NCI-H524 (cell line): Measurements from ENCODE around the gene POMT2.
"Not testable (repeated sequence)": the region's sequence is repeated elsewhere in the genome, so short reads cannot be mapped to it uniquely, and the experiment has no call there.

Experiments
- DNase-seq, 2 experiments: peaks; one replicate each; lab custom pipeline; 2025; lab: John Stamatoyannopoulos, UW

POMT2 gene

GRCh38 chr14:77301103-77301502 lies 19.6 kb downstream of the POMT2 start:
- DNase-seq: peak; percentile 83 to 91

GRCh38 chr14:77299771-77300170 lies 20.9 kb downstream of the POMT2 start:
- DNase-seq: no peak

- DNase-seq: no peak
Observed at GRCh38 chr14:77296906-77297305, 23.8 kb downstream of the POMT2 start.

- no peak for DNase-seq
Observed at GRCh38 chr14:77296155-77296554, 24.5 kb downstream of the POMT2 start.

GRCh38 chr14:77290705-77291104 lies 30.0 kb downstream of the POMT2 start:
- peak in 1 of 2 experiments; percentile 60 for DNase-seq

GRCh38 chr14:77286576-77286975 lies 34.1 kb downstream of the POMT2 start:
- DNase-seq: no peak

- peak; percentile 100 for DNase-seq
Observed at GRCh38 chr14:77284466-77284865, 36.2 kb downstream of the POMT2 start.

GRCh38 chr14:77284066-77284465 lies 36.6 kb downstream of the POMT2 start:
- peak; percentile 94 to 97 for DNase-seq

GRCh38 chr14:77281852-77282410 lies 38.8 kb downstream of the POMT2 start:
- DNase-seq: no peak

GRCh38 chr14:77280921-77281320 lies 39.8 kb downstream of the POMT2 start:
- not testable (repeated sequence) for DNase-seq

- no peak for DNase-seq
Observed at GRCh38 chr14:77279719-77280118, 41.0 kb downstream of the POMT2 start.

- DNase-seq: no peak
Observed at GRCh38 chr14:77278461-77279230, 42.0 kb downstream of the POMT2 start.

GRCh38 chr14:77276959-77277358 lies 43.7 kb downstream of the POMT2 start:
- no peak for DNase-seq

- DNase-seq: no peak
Observed at GRCh38 chr14:77276295-77276935, 44.3 kb downstream of the POMT2 start.

- no peak for DNase-seq
Observed at GRCh38 chr14:77275601-77276017, 45.1 kb downstream of the POMT2 start.

- no peak for DNase-seq
Observed at GRCh38 chr14:77275041-77275580, 45.6 kb downstream of the POMT2 start.

GRCh38 chr14:77273796-77274195 lies 46.9 kb downstream of the POMT2 start:
- DNase-seq: no peak

GRCh38 chr14:77272261-77272660 lies 48.4 kb downstream of the POMT2 start:
- DNase-seq: no peak

- no peak for DNase-seq
Observed at GRCh38 chr14:77271113-77271710, 49.5 kb downstream of the POMT2 start, which contains the start of gene NGB. TSS of gene NGB (minus strand) at chr14:77271206. CDS start at chr14:77270937, 269 bp downstream.

- DNase-seq: peak in 1 of 2 experiments; percentile 39
Observed at GRCh38 chr14:77270361-77271112, 50.1 kb downstream of the POMT2 start.

GRCh38 chr14:77268989-77269600 lies 51.6 kb downstream of the POMT2 start:
- peak; percentile 78 to 84 for DNase-seq
